Hepatocyte (in vitro differentiated cells): ENCODE measurements around the gene NAMPT. TPM values are rescaled to one million over a fixed set of nuclear protein-coding genes. Genes with fewer than 3 reads are reported as not detected.

ENCODE experiments used
- DNase-seq: peaks from one replicate; pipeline ENCODE4 v3.0.0-alpha.2; 2016; ENCODE audit warnings: low spot score
- H2AFZ ChIP-seq: fragments of 200-600 bp; sonication (generic); 2 replicates; pipeline ENCODE4 v1.6.0; 2016; ENCODE audit warnings: antibody characterized with exemption, mild to moderate bottlenecking
- H3K27ac ChIP-seq: fragments of 200-600 bp; sonication (generic); 2 replicates; pipeline ENCODE4 v1.5.1; 2016; ENCODE audit warnings: mild to moderate bottlenecking
- H3K27me3 ChIP-seq: fragments of 200-600 bp; sonication (generic); 2 replicates; pipeline ENCODE4 v1.6.1; 2016
- H3K36me3 ChIP-seq: fragments of 200-600 bp; sonication (generic); replicated peaks from 2 replicates; pipeline ENCODE4 v1.5.1; 2016; ENCODE audit warnings: low read depth; ENCODE audit not compliant: insufficient read depth
- H3K4me1 ChIP-seq: fragments of 200-600 bp; sonication (generic); 2 replicates; pipeline ENCODE4 v1.5.1; 2016; ENCODE audit warnings: mild to moderate bottlenecking, moderate library complexity; ENCODE audit not compliant: insufficient read depth
- H3K4me2 ChIP-seq: fragments of 200-600 bp; sonication (generic); 2 replicates; pipeline ENCODE4 v1.6.0; 2016
- H3K4me3 ChIP-seq: fragments of 200-600 bp; sonication (generic); 2 replicates; pipeline ENCODE4 v1.5.1; 2016; ENCODE audit warnings: mild to moderate bottlenecking
- H3K79me2 ChIP-seq: fragments of 200-600 bp; sonication (generic); 2 replicates; pipeline ENCODE4 v1.6.0; 2017; ENCODE audit warnings: mild to moderate bottlenecking
- H3K9me2 ChIP-seq: fragments of 200-600 bp; sonication (generic); replicated peaks from 2 replicates; pipeline ENCODE4 v1.6.0; 2017; ENCODE audit warnings: mild to moderate bottlenecking; ENCODE audit not compliant: insufficient read depth
- H3K9me3 ChIP-seq: fragments of 200-600 bp; sonication (generic); 2 replicates; pipeline ENCODE4 v1.5.1; 2016; ENCODE audit warnings: low read depth, mild to moderate bottlenecking
- H4K20me1 ChIP-seq: fragments of 200-600 bp; sonication (generic); 2 replicates; pipeline ENCODE4 v1.6.0; 2016; ENCODE audit warnings: mild to moderate bottlenecking; ENCODE audit not compliant: insufficient read depth, poor library complexity, severe bottlenecking
- EZH2 ChIP-seq: fragments of 200-600 bp; sonication (generic); IDR thresholded peaks from 2 replicates; pipeline ENCODE4 v1.6.1; 2016; ENCODE audit warnings: antibody characterized with exemption, mild to moderate bottlenecking, borderline replicate concordance
- EZH2phosphoT487 ChIP-seq: fragments of 200-600 bp; sonication (generic); IDR thresholded peaks from one replicate; pipeline ENCODE4 v1.6.1; 2018; ENCODE audit warnings: antibody characterized with exemption, mild to moderate bottlenecking, low read depth, moderate library complexity; ENCODE audit not compliant: unreplicated experiment, severe bottlenecking
- WGBS: methylation state at CpG from one replicate; pipeline ENCODE4 v1.1.6; 2016; ENCODE audit warnings: low lambda C conversion rate; ENCODE audit errors: missing lambda C conversion rate; 5-methylcytosine and 5-hydroxymethylcytosine counted together
- polyA plus RNA-seq: library from polyadenylated mRNA; unstranded; fragments of >200 nt; fragmentation: Nextera tagmentation; extraction: Ambion mirVana; gene quantifications from 2 replicates; pipeline ENCODE4 v1.2.1, GENCODE V29; 2016
- total RNA-seq: library from RNA; depleted of rRNA; stranded (reverse); fragments of >200 nt; gene quantifications from 2 replicates; pipeline ENCODE4 v1.2.3, GENCODE V29; 2014
- TF ChIP-seq, protein P1 (sequence below): fragments of 200-600 bp; sonication (generic); IDR thresholded peaks from 2 replicates; pipeline ENCODE4 v1.5.1; 2016; ENCODE audit warnings: antibody characterized with exemption, mild to moderate bottlenecking; ENCODE audit not compliant: poor library complexity

Gene NAMPT
- total RNA-seq (251 and 299 TPM in 2 replicates), polyA plus RNA-seq (71.8 and 98.9 TPM in 2 replicates)

DNA sequence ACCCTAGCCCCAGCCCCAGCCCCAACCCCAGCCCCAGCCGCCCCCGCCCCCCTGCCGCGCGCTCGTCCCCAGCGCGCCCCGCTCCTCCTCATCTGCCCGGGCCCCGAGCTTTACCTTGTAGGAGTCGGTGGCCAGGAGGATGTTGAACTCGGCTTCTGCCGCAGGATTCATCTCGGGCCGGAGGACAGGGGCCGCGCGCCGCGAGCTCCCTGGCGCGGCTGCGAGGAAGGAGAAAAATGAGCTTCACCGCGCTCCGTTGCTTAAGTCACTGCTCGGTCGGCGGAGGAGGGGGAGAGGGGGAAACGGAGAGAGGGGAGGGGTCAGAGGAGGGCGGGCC lies at the start of gene NAMPT:
Gene NAMPT, minus strand, starts transcription at position 270 of the 337 bp plus-strand sequence. Its CDS starts 99 bp downstream, at position 171.
- Histone ChIP-seq H3K4me2 (peak within 1 kb of the TSS; percentile 78), H3K36me3 (no peaks in the 10 kb centered on the region), H3K4me1 (peaks cover 2% of the 10 kb centered on the region), H3K27me3 (no peaks in the 10 kb centered on the region), H2AFZ (peak within 1 kb of the TSS; percentile 23), H3K4me3 (peak within 1 kb of the TSS; percentile 59), H4K20me1 (peaks cover 40% of the 10 kb centered on the region), H3K79me2 (peaks cover 40% of the 10 kb centered on the region), H3K9me3 (no peaks in the 10 kb centered on the region), H3K9me2 (no peaks in the 10 kb centered on the region), H3K27ac (peak within 1 kb of the TSS; percentile 99)
- TF ChIP-seq EZH2 = no peak
- TF ChIP-seq EZH2phosphoT487 = no peak
- TF ChIP-seq, protein P1, sequence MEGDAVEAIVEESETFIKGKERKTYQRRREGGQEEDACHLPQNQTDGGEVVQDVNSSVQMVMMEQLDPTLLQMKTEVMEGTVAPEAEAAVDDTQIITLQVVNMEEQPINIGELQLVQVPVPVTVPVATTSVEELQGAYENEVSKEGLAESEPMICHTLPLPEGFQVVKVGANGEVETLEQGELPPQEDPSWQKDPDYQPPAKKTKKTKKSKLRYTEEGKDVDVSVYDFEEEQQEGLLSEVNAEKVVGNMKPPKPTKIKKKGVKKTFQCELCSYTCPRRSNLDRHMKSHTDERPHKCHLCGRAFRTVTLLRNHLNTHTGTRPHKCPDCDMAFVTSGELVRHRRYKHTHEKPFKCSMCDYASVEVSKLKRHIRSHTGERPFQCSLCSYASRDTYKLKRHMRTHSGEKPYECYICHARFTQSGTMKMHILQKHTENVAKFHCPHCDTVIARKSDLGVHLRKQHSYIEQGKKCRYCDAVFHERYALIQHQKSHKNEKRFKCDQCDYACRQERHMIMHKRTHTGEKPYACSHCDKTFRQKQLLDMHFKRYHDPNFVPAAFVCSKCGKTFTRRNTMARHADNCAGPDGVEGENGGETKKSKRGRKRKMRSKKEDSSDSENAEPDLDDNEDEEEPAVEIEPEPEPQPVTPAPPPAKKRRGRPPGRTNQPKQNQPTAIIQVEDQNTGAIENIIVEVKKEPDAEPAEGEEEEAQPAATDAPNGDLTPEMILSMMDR = no peak
- DNase-seq = no peak
- WGBS = under 1% methylated on average over 20 of the region's 32 CpGs

- Histone ChIP-seq H3K27ac (no peak overlapping the region), H3K9me3 (no peaks in the 10 kb centered on the region), H3K4me2 (no peak overlapping the region), H3K9me2 (no peaks in the 10 kb centered on the region), H3K4me1 (no peaks in the 10 kb centered on the region), H2AFZ (no peak overlapping the region), H3K4me3 (no peak overlapping the region), H3K79me2 (no peaks in the 10 kb centered on the region), H4K20me1 (no peaks in the 10 kb centered on the region), H3K27me3 (no peaks in the 10 kb centered on the region), H3K36me3 (no peaks in the 10 kb centered on the region)
- TF ChIP-seq, protein P1 = no peak
- no peak for TF ChIP-seq EZH2phosphoT487
- no peak for TF ChIP-seq EZH2
- WGBS = 83% methylated on average over 4 of the region's 4 CpGs
- no peak for DNase-seq
Observed at GRCh38 chr7:106332201-106332600, 47.4 kb upstream of the NAMPT start.

DNA sequence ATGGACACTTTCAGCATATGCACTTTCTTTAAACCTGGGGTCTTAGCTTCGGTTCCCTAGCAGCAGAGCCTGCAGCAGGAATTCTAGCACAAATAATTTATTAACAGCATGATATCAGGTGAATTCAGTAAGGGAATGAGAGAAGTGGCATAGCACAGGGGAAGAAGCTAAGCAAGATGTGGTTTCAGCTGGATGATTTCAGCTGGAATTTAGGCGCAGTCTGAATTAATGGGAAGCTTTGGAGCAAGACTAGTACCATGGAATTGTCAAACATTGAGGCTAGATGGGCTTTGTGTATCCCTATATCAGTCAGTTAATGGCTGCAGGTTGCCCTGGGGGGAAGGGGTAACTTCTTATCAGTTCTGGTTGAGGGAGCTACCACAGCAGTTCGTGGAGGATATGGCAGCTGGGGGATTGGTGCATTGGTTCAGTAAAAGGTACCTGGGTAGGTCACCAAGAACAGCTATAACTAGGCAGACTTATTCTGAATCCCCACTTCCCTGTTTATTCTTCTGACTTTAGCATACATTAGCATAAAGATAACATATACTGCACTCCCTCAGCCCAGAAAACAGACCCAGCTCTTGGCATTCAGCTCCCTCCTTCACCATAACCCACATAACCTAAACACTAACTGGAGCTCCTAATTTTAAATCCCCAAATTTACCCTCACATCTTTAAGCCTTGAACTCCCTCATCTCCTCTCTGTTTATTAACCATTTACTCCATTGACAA lies 46.8 kb upstream of the NAMPT start:
- H3K9me2 ChIP-seq = no peaks in the 10 kb centered on the region
- no peak for DNase-seq
- no peak overlapping the region for H3K4me2 ChIP-seq
- H3K79me2 ChIP-seq = no peaks in the 10 kb centered on the region
- H3K27me3 ChIP-seq = no peaks in the 10 kb centered on the region
- WGBS = 80% methylated on average over 3 of the region's 3 CpGs
- no peaks in the 10 kb centered on the region for H3K9me3 ChIP-seq
- TF ChIP-seq EZH2phosphoT487 (no peak), EZH2 (no peak)
- TF ChIP-seq, protein P1 = no peak
- H3K27ac ChIP-seq = no peak overlapping the region
- no peak overlapping the region for H3K4me3 ChIP-seq
- H3K36me3 ChIP-seq = no peaks in the 10 kb centered on the region
- no peak overlapping the region for H2AFZ ChIP-seq
- no peaks in the 10 kb centered on the region for H4K20me1 ChIP-seq
- H3K4me1 ChIP-seq = no peaks in the 10 kb centered on the region
